Kidney (tissue), 14 donors: ENCODE data around the gene HIBADH. TPM values are rescaled to one million over a fixed set of nuclear protein-coding genes. Genes with fewer than 3 reads are reported as not detected.
A peak's percentile ranks its signal among the peaks of the same experiment; 100 is the strongest.
"Not testable (repeated sequence)": the region's sequence is repeated elsewhere in the genome, so short reads cannot be mapped to it uniquely, and the experiment has no call there.

Experiments
- DNase-seq, 5 donors: peaks; one replicate each; pipeline ENCODE4 v3.0.0-alpha.2; 2013 to 2020
- FAIRE-seq: peaks from 2 replicates; lab custom pipeline; 2012; peaks lifted over from hg19 to GRCh38; lab: Jason Lieb, UNC
- H3K27ac ChIP-seq, 2 donors: one replicate each; pipeline ENCODE4 v1.7.0; 2013; ENCODE audit warnings: low read depth in 2 of 2, low read length in 2 of 2, inconsistent platforms in 1 of 2
- H3K27me3 ChIP-seq: one replicate; pipeline ENCODE4 v1.7.1; 2013; ENCODE audit warnings: low read length, inconsistent platforms; ENCODE audit not compliant: control insufficient read depth, insufficient read depth
- H3K36me3 ChIP-seq, 3 donors: one replicate each; pipeline versions ENCODE4 v1.7.0 to v1.7.1; 2013; ENCODE audit warnings: low read length in 3 of 3, control low read depth in 1 of 3, inconsistent platforms in 1 of 3; ENCODE audit not compliant: insufficient read depth in 3 of 3, control insufficient read depth in 2 of 3
- H3K4me1 ChIP-seq, 3 donors: one replicate each; pipeline versions ENCODE4 v1.7.0 to v1.7.1; 2013; ENCODE audit warnings: low read length in 3 of 3, inconsistent platforms in 1 of 3, low read depth in 1 of 3; ENCODE audit not compliant: control insufficient read depth in 2 of 3, insufficient read depth in 2 of 3
- H3K4me3 ChIP-seq, 3 donors: one replicate each; pipeline versions ENCODE4 v1.7.0 to v1.8.1; 2013; ENCODE audit warnings: low read length in 3 of 3, control low read depth in 1 of 3, inconsistent platforms in 1 of 3
- H3K9ac ChIP-seq, 3 donors: one replicate each; pipeline versions ENCODE4 v1.7.0 to v1.7.1; 2013; ENCODE audit warnings: low read length in 3 of 3, control low read depth in 1 of 3, inconsistent platforms in 1 of 3
- H3K9me3 ChIP-seq, 3 donors: one replicate each; pipeline versions ENCODE4 v1.7.0 to v1.7.1; 2013; ENCODE audit warnings: low read length in 3 of 3, control low read depth in 1 of 3, inconsistent platforms in 1 of 3; ENCODE audit not compliant: control insufficient read depth in 2 of 3, insufficient read depth in 1 of 3
- CTCF ChIP-seq: IDR thresholded peaks from 3 replicates; pipeline ENCODE4 v1.5.1; 2012; ENCODE audit warnings: mild to moderate bottlenecking, moderate library complexity, borderline replicate concordance; ENCODE audit not compliant: insufficient read depth; ENCODE audit errors: extremely low read depth
- intact Hi-C: fragments of 100-400 bp; cut with DNase I; formaldehyde crosslinking; loops from one replicate; pipeline ENCODE4 v1.11.1; 2022
- polyA plus RNA-seq: library from polyadenylated mRNA; stranded (reverse); fragments of 350-450 nt; fragmentation: Illumina TruSeq; extraction: RNeasy Lipid Tissue Mini Kit (QIAGEN cat#74804); gene quantifications from one replicate; pipeline ENCODE4 v1.2.3, GENCODE V29; 2014; ENCODE audit warnings: low read depth, low replicate concordance; ENCODE audit not compliant: insufficient read depth
- total RNA-seq: library from RNA; stranded (reverse); fragmentation: NEBNext Ultra II Directional; extraction: Animal tissue kit (Norgen Biotek cat#: 25700); gene quantifications from one replicate; pipeline ENCODE4 v1.2.1, GENCODE V29; 2021
- donor health status: control.
- donor health status: control.
- donor health status: control.
- donor health status: control.
- donor health status: control.
- donor health status: DM: yes; HTN: yes; CAD: no.
- donor health status: Normal renal cell carcinoma (clear cell type).

HIBADH gene
- total and polyA plus RNA-seq, 2 donors from 2014 or later = 42.6 to 160 TPM

GRCh38 chr7:27510541-27510940, 152.1 kb downstream of the HIBADH start:
- Histone ChIP-seq H3K4me3 (no peak overlapping the region), H3K4me1 (no peaks in the 10 kb centered on the region), H3K27me3 (no peaks in the 10 kb centered on the region), H3K9ac (no peak overlapping the region), H3K27ac (no peak overlapping the region), H3K36me3 (no peaks in the 10 kb centered on the region), H3K9me3 (no peaks in the 10 kb centered on the region)
- DNase-seq = peak in 3 of 5 donors; percentile 16 to 79 (median 67)
- no peak for FAIRE-seq
- no peak for TF ChIP-seq CTCF
- intact Hi-C loops = no loop called here

- H3K9ac ChIP-seq, H3K27me3 ChIP-seq, intact Hi-C loops, H3K27ac ChIP-seq, DNase-seq, FAIRE-seq, H3K4me3 ChIP-seq, H3K9me3 ChIP-seq, H3K4me1 ChIP-seq, H3K36me3 ChIP-seq: not testable (repeated sequence)
These were observed 160.8 kb downstream of the HIBADH start for GRCh38 chr7:27501879-27502278.

- H3K4me3 ChIP-seq = no peak overlapping the region
- no peaks in the 10 kb centered on the region for H3K36me3 ChIP-seq
- H3K9ac ChIP-seq = no peak overlapping the region
- H3K4me1 ChIP-seq = no peaks in the 10 kb centered on the region
- TF ChIP-seq CTCF = no peak
- intact Hi-C loops = no loop called here
- no peaks in the 10 kb centered on the region for H3K9me3 ChIP-seq
- no peak overlapping the region for H3K27ac ChIP-seq
- FAIRE-seq (no peak), DNase-seq (no peak)
- no peaks in the 10 kb centered on the region for H3K27me3 ChIP-seq
These were observed 161.7 kb downstream of the HIBADH start for GRCh38 chr7:27501001-27501400.

GRCh38 chr7:27492224-27492623, 170.5 kb downstream of the HIBADH start:
- Histone ChIP-seq H3K27ac (no peak overlapping the region), H3K27me3 (no peaks in the 10 kb centered on the region), H3K4me3 (no peak overlapping the region), H3K9me3 (no peaks in the 10 kb centered on the region), H3K36me3 (no peaks in the 10 kb centered on the region), H3K4me1 (no peaks in the 10 kb centered on the region), H3K9ac (no peak overlapping the region)
- TF ChIP-seq CTCF = no peak
- FAIRE-seq = no peak
- DNase-seq = no peak
- intact Hi-C loops = no loop called here
